ENCODE results near the gene GALNT13.

GALNT13 gene

DNA sequence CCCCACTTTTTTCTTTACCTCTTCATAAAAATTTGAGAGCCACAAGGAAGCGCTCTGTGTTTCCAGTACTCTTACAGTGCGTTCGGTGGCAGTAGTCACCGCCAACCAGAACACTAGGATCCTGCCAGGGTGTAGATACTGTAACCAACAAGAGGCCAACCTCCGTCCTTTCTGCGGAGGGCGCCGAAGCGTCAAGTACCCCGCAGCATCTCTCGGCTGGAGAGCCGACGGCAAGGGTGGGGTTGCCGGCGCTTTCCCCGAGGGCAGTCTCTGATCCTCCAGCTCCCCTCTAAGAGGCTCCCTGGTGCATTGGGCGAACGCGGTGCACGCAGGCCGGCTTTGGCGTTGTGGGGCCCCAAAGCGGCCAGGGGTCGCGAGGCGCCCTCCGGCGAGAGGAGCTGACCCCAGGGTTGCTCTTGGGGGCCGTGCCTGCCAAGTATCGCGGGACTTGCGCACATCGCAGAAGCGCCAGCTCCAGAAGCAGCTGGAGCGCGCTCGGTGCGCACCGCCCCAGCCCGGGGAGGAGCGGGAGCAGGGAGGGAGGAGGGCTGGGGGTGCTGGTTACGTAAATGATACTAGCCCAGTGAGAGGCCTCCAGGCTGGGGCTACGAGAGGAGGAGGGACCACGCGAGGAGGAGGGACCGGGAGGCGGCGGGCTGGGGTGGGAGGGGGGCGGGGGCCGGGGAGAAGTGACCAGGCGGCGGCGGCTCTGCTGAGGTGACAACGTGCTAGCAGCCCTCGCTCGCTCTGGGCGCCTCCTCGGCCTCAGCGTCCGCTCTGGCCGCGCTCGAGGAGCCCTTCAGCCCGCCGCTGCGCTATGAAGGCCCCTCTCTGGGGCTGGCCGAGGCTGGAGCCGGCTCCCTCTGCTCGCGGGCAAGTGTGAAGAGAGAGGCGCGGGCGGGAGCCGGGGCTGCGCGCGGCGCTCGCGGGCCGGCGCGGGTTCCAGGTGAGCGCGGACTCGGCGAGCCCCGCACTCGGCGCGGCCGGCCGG, at the start of gene GALNT13:
Gene GALNT13 (plus strand): TSS at position 692 of the 991 bp plus-strand sequence.
- peak; percentile 97 for DNase-seq

DNA sequence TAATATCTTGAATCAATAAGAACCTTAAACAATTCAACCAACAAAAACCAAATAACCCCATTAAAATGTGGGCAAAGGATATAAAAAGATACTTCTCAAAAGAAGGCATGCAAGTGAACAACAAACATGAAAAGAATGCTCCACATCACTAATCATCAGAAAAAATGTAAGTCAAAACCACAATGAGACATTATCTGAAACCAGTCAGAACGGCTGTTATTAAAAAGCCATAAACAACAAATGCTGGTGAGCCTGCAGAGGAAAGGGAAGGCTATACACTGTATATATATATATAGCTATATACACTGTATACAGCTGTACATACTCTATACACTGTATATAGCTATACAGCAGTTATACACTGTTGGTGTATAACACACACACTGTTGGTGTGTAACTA, 47.8 kb upstream of the GALNT13 start:
- DNase-seq = no peak

DNA sequence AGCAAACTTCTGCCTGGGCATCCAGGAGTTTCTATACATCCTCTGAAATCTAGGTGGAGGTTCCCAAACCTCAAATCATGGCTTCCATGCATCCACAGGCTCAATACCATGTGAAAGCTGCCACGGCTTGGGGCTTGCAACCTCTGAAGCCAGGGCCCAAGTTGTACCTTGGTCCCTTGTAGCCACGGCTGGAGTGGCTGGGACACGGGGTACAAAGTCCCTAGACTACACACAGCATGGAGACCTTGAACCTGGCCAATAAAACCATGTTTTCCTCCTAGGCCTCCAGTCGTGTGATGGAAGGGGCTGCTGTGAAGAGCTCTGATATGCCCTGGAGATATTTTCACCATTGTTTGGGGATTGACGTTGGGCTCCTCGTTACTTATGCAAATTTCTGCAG, 43.4 kb upstream of the GALNT13 start:
- DNase-seq = no peak

DNA sequence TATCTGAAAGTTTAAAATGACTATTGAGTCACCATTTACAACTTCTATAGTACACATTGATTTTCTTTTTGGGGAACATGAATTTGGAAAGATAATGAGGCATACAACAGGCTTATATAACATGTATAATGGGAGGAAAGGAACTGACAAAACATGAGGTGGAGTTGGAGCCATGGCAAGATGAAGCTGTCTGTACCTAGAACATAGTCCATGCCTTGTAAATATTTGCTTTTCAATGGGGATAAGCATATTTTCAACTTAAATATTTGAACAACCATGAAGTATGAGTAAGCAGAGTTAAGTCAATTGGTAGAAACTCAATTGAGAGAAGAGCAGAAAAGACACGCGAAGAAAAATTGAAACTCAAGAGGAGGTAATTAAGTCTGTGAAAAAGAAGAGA, 37.1 kb upstream of the GALNT13 start:
- DNase-seq = no peak

DNA sequence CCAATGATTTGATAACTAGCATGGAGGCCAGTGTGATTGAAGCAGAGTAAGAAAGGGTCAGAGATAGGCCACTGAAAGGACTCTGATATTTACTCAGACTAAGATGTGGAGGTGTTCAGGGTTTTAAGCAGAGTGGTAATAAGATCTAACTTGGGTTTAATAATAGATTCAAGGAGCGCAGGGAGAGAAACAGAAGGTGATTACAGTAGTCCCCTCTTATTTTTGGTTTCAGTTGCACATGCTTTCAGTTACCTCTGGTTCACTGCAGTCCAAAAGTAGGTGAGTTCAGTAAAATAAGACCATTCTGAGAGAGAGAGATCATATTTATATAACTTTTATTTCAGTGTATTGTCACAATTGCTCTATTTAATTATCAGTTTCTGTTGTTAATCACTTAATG, 13.5 kb upstream of the GALNT13 start:
- DNase-seq = no peak

DNA sequence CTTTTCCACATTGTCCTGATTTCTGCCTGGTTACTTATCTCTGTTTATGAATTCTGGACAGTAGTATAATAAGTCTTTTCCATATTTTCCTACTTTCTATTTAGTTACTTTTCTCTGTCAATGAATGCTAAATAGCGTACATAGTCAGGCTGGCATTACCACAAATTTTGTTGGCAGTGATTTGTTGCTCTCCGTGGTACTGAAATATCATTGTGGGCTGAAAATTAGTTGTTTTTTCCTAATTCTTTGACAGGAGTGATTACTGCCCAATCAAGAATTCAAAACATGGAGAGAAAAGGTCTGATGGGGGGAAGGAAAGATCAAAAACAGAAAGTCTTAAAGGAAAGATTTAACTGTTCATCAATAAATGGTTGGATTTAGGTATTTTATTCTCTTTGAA, 7.7 kb upstream of the GALNT13 start:
- no peak for DNase-seq

DNA sequence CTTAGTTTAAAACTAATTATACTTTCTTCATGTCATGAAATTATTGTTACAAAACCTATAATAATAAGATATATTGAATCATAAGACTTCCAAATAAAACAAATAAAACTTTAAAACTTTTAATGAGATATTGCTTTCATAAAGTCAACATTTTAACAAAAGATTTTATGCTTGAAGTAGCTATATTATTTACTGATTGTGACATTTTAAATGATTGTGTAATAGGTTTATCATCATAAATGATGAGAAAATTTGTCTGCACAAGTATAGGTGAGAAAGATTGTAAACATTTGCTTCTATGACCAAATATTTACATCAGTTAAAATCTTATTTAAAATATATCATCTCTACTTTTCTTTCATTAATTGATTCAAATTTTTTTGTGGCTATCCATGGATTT, 5.1 kb upstream of the GALNT13 start:
- DNase-seq = no peak

DNA sequence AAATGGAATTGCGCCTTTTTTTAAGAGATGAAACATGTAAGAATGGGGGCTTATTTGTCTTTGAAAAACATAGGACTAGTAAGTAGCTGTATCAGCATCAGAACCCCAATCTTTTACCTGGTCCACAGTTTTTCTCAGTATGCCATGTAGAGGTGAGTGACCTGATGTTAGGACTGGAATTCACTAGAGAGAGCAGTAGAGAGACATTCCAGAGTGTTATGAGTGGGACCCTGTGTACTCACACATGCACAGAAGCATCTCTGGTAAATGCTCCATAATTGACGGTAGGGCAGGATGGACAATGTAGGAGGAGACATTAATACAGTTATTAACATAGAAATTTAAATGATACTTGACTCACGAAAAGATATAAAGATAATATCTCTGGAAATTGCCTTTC, 1.4 kb upstream of the GALNT13 start:
- no peak for DNase-seq

DNA sequence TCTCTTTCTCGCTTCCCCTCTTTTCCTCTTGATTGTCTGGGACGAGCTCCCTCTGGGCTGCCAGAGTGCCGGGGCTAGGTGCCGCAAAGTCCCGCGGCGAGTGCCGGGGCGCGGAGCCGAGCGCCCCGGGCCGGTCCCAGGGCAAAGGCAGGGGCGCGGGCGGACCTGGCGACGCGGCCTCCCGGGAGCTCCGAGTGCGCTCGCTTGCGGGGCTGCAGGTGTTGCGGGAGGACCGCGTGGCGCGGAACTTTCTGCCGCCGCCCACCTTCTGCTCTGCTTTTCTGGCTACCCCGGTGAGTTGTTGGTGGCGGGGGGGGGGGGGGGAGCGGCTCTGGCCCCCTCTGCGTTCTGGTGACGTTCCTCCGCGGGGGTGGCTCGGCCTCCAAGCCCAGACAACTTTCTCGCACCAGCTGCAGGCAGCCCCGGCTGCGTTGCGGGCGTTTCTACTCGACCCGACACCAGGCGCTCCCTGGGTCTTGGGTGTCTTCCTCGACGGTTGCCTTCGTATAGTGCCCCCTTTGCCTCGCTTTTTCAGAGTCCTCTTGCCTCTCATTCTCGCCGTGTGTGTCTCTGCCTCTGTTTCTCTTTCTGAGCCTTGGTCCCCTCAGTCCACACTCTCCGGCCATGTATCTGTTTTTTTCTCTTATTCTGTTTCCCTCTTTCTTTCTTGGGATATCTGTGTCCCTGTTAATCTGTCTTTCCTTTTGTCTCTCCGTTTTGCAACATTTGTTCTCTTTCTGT, 759 bp downstream of the GALNT13 start:
- peak; percentile 58 for DNase-seq

DNA sequence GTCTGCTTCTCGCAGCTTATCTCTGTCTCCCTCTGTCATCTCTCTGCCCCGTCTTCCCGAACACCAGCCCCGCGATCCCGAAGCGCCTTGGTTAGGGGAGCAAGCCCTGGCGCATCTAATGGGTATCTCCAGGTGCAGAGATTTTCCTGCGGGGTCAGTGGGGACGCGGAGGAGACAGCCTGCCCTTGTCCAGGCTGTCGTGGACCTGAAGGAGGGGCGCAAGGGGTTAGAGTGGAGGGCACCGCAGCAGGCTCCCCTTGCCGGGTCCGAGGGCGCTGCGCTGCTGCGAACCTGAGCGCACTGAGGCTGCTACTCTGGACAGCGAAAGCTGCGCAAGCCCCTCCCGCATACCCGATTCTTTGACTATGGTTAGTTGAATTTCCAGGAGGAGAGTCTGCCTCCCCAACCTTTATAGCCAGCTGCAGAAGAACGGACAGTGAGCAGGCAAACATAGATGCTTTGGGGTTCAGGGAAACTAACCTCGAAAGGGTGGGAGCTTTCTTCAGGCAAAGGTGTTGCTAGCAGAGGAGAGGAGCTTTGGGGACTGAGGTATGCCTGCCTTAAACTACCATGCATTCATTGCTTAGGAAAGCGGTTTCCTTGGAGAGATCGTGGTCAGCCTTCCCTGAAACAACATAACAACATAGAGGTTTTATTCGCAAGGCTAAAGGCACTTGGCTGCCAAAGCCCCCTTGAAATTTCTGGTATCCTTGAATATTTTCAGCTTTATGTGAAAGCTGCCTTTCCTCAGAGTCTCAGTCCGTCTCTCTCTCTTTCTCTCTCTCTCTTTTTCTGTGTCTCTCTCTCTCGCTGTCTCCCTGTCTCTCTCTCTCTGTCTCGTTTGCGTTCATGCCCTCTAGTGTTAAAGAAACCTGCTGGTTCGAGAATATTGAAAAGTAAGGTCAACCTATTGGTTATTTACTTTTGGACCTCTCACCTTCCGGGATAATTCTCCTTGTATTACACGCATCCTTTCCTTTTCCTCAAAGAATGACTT, 1.6 kb downstream of the GALNT13 start:
- peak; percentile 73 for DNase-seq

DNA sequence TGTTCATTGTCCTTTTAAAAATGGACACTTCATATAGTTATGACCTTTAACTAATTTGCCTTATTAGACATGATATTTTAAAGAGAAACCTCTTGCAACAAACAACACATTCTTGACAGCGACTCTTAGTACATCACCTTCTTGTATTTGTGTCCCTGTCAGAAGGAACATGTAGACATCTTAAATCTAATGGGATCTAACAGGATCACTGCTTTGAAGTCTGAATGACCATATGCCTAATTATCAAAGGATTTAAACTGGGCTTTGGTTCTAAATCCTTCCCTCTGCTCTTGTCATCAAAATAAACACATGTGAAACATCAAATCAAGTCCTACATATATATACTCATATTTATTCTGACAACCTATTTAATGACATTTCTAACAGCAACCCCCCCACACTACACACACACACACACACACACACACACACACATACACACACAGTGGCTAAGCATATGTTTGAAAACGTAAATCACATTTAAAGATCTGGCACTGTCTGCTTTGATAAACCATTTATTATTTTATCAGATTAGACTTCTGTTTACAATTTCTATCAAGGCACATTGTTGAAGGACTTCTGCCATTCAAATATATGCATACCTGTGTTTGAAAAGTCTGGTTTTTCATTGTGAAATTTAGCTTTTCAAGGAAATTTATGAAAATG, 4.2 kb downstream of the GALNT13 start:
- no peak for DNase-seq

DNA sequence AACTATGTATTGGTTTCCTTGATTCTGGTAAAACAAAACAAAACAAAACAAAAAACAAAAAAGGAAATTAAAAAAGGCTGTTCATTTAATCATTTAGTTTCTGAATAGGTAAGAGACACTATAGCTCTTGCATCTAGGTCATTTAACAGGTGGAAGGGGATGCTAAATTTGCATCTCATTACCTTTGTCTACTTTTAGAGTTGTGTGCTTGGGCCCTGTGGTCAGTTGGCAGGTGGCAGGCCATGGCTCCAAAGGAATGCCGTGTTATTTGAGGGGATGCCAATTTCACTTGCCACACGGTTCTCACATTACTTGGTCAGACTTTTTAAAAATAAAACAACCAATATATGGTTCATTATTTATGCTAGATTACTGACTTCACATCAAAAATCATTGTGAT, 9.2 kb downstream of the GALNT13 start:
- DNase-seq = no peak

DNA sequence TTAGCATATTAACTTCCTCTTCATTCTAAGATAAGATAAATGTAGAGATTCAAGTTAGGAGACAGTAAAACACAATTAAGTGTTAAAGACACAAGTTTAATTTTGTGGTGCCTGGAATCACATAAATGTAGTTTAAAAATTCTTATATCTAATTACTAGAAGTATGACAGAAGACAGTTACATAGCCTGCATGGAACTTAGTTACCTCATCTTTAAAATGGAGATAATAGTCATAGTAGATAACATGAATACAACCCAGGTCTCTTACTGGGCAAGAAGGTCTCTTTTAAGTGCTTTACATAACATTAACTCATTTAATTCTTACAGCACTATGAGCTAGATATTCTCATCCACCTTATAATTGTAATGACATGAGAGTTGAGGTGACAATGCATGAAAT, 15.1 kb downstream of the GALNT13 start:
- no peak for DNase-seq

DNA sequence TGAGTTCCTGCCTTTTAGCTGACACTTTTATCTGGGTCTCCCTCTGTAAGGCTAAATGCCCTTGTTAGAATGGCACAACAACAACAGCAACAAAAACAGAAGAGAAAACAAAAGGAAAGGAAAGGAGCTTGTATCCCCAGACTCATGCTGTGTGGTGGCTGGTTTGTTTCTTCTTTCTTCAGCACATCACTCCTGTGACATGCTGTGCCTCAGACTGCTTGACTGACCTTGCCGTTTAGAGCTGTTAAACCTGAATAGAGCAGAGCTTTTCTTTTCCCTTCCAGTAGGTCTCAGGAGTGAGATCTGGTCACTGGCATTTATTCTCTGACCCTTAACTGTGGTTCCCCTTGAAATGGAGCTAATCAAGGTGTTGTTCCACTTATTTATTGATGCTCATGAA, 18.9 kb downstream of the GALNT13 start:
- DNase-seq = no peak

DNA sequence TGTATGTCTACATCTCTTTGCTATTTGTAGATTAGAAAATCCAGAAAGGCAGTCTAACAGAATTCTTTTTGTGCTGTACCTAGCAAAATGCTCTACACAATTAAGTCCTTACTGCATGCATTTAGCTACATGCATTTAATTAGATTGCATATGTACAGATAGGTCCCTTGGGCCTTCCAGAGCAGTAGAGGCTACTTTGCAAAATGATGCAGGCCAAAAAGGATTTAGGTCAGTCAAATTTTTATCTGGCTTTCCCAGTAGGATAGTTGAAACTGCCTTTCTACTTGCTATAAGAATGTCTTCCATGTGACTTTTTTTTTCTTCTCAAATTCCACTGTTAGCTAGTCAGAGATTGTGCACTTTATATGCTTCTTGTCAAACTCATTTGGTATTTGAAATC, 19.3 kb downstream of the GALNT13 start:
- no peak for DNase-seq

DNA sequence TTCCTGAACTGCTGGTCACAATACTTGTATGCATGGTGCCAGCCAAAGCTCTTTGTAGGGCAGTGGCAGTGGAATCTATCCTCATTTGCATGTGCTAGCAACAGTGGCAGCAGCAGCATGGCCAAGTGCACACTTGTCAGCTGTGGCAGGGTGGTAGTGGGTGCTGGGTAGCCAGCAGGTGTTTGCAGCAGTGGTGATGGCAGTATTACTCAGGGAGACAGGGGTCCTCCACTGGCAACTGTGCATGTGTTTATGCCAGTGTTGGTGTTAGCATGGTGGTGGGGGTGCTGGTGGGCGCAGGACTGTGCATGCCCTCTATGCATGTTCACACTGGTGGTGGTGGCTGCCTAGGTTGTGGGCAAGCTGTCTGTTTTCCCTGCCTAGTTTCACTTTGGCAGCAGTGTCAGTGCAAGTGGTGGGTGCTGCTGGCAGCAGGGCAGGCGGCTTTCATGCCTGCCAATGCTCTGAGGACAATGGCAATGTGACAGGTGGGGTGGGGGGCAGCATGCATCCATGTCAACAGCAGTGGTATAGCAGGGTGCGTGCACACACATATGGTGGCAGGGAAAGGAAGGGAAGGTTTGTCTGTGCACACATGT, 41.2 kb downstream of the GALNT13 start:
- DNase-seq = no peak

DNA sequence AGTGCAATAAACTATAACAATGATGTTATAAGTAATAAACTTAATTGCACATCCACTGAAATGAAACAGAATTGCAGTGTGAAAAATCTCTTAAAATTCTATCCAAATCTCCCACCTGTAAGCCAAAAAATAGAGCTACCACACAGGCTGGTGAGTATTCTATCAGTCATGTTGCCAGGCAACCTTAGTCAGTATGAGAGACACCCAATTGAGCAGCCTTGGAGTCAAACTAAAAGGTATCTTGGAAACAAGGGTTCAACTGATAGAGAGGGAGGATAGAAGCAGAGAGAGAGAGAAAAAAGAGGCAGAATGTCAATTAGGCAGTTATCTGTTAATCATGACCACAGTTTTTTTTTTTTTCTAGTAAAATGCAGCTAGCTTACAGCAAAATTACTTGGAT, 45.8 kb downstream of the GALNT13 start:
- no peak for DNase-seq

DNA sequence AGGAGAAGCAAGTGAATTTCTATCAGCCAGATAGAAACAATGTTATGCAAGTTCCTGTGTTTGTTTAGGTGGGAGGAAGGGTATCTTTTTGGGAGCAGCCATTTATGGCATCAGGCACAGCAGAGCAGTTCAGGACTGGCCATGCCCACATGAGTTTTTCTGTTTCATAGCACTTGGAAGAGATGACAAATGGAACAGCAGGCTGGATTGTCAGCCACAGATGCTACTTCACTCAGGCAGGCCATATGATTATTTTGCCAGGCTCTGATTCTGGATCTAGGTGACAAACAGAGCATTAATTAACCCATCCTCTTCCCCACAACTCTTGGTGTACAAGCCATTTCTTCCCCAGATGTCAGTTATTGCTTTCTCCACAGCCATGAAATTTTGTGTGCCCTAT, 63.8 kb downstream of the GALNT13 start:
- DNase-seq = no peak

DNA sequence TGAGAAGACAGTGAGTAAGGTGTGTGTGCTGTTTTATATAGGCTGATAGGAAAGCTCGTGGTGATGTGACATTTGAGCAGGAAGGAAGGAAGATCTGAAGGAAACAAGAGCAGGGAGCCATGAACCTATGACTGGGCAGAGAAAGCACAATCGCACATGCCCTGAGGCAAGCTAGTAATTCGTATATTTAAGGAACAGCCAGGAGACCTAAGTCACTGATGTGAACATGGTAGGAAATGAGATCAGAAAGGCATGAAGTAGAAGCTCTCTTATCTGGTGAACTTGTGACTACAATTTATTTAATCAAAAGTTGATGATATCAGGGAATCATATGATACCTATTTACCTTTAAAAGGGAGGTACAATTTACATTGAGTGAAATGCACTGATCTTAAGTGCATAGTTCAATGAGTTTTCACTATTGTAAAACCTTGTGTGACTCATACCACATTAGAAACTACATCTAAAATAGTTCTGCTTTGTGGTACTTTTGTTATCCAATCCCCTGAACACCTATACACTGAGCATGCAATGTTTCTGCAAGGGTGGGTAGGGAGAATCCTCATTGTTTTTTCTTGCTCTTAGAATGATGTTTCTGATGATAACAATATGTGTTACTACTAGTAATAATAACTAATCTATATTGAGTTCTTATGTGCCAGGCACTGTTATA, 67.5 kb downstream of the GALNT13 start:
- DNase-seq = peak; percentile 52

DNA sequence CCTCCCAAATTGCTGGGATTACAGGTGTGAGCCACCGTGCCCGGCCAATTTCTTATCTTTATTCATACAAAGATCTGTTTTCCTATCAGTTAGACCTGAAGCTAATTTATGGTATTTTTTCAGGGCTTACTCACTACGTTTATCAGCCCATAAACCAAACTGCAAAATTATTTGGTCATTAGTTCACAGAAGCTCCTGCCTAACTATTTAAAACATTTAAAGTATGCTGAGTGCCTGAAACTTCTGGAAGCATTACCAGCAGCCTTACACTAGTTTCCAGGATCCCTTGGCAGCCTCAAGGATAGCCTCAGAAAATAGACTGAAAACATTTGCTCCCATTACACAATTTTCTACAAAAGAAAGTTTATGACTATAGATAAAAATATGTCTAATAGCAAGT, 68.8 kb downstream of the GALNT13 start:
- peak; percentile 49 for DNase-seq

DNA sequence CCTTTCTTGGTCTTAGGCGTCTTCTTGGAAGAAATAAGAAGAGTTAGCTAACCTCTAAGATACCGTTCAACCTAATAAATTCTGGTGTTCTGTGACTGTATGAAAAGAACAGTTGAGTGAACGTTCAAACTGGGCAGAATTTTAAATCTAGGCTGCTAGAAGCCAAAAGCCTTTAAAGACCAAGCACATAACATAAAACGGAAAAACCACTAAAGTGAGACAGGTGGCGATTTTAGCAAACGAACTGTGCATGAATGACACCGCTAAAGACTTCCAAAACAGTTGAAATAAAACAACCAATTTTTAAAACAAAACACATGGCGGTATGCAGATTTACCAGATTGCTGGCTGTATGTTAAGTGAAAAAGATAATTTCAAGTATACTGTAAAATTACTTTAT, 73.1 kb downstream of the GALNT13 start:
- DNase-seq = no peak
